Hepatocyte (in vitro differentiated cells): Measurements from ENCODE around the gene KANK4. TPM values are rescaled to one million over a fixed set of nuclear protein-coding genes. Genes with fewer than 3 reads are reported as not detected.
A peak's percentile ranks its signal among the peaks of the same experiment; 100 is the strongest.

Experiments used
- DNase-seq: peaks from one replicate; pipeline ENCODE4 v3.0.0-alpha.2; 2016; ENCODE audit warnings: low spot score
- H2AFZ ChIP-seq: fragments of 200-600 bp; sonication (generic); 2 replicates; pipeline ENCODE4 v1.6.0; 2016; ENCODE audit warnings: antibody characterized with exemption, mild to moderate bottlenecking
- H3K27ac ChIP-seq: fragments of 200-600 bp; sonication (generic); 2 replicates; pipeline ENCODE4 v1.5.1; 2016; ENCODE audit warnings: mild to moderate bottlenecking
- H3K27me3 ChIP-seq: fragments of 200-600 bp; sonication (generic); 2 replicates; pipeline ENCODE4 v1.6.1; 2016
- H3K36me3 ChIP-seq: fragments of 200-600 bp; sonication (generic); replicated peaks from 2 replicates; pipeline ENCODE4 v1.5.1; 2016; ENCODE audit warnings: low read depth; ENCODE audit not compliant: insufficient read depth
- H3K4me1 ChIP-seq: fragments of 200-600 bp; sonication (generic); 2 replicates; pipeline ENCODE4 v1.5.1; 2016; ENCODE audit warnings: mild to moderate bottlenecking, moderate library complexity; ENCODE audit not compliant: insufficient read depth
- H3K4me2 ChIP-seq: fragments of 200-600 bp; sonication (generic); 2 replicates; pipeline ENCODE4 v1.6.0; 2016
- H3K4me3 ChIP-seq: fragments of 200-600 bp; sonication (generic); 2 replicates; pipeline ENCODE4 v1.5.1; 2016; ENCODE audit warnings: mild to moderate bottlenecking
- H3K79me2 ChIP-seq: fragments of 200-600 bp; sonication (generic); 2 replicates; pipeline ENCODE4 v1.6.0; 2017; ENCODE audit warnings: mild to moderate bottlenecking
- H3K9me2 ChIP-seq: fragments of 200-600 bp; sonication (generic); replicated peaks from 2 replicates; pipeline ENCODE4 v1.6.0; 2017; ENCODE audit warnings: mild to moderate bottlenecking; ENCODE audit not compliant: insufficient read depth
- H3K9me3 ChIP-seq: fragments of 200-600 bp; sonication (generic); 2 replicates; pipeline ENCODE4 v1.5.1; 2016; ENCODE audit warnings: low read depth, mild to moderate bottlenecking
- H4K20me1 ChIP-seq: fragments of 200-600 bp; sonication (generic); 2 replicates; pipeline ENCODE4 v1.6.0; 2016; ENCODE audit warnings: mild to moderate bottlenecking; ENCODE audit not compliant: insufficient read depth, poor library complexity, severe bottlenecking
- CTCF ChIP-seq: fragments of 200-600 bp; sonication (generic); IDR thresholded peaks from 2 replicates; pipeline ENCODE4 v1.5.1; 2016; ENCODE audit warnings: antibody characterized with exemption, mild to moderate bottlenecking; ENCODE audit not compliant: poor library complexity
- EZH2 ChIP-seq: fragments of 200-600 bp; sonication (generic); IDR thresholded peaks from 2 replicates; pipeline ENCODE4 v1.6.1; 2016; ENCODE audit warnings: antibody characterized with exemption, mild to moderate bottlenecking, borderline replicate concordance
- EZH2phosphoT487 ChIP-seq: fragments of 200-600 bp; sonication (generic); IDR thresholded peaks from one replicate; pipeline ENCODE4 v1.6.1; 2018; ENCODE audit warnings: antibody characterized with exemption, mild to moderate bottlenecking, low read depth, moderate library complexity; ENCODE audit not compliant: unreplicated experiment, severe bottlenecking
- WGBS: methylation state at CpG from one replicate; pipeline ENCODE4 v1.1.6; 2016; ENCODE audit warnings: low lambda C conversion rate; ENCODE audit errors: missing lambda C conversion rate; 5-methylcytosine and 5-hydroxymethylcytosine counted together
- polyA plus RNA-seq: library from polyadenylated mRNA; unstranded; fragments of >200 nt; fragmentation: Nextera tagmentation; extraction: Ambion mirVana; gene quantifications from 2 replicates; pipeline ENCODE4 v1.2.1, GENCODE V29; 2016
- total RNA-seq: library from RNA; depleted of rRNA; stranded (reverse); fragments of >200 nt; gene quantifications from 2 replicates; pipeline ENCODE4 v1.2.3, GENCODE V29; 2014

The KANK4 gene
- total and polyA plus RNA-seq, 2 experiments from 2014 or later = 6.0 to 7.7 TPM

- Histone ChIP-seq H3K27ac (no peak overlapping the region), H3K79me2 (no peaks in the 10 kb centered on the region), H3K9me3 (no peaks in the 10 kb centered on the region), H3K4me1 (peaks cover 29% of the 10 kb centered on the region), H3K4me2 (peak overlapping the region; percentile 71), H3K9me2 (no peaks in the 10 kb centered on the region), H3K27me3 (no peaks in the 10 kb centered on the region), H3K36me3 (no peaks in the 10 kb centered on the region), H3K4me3 (no peak overlapping the region), H4K20me1 (no peaks in the 10 kb centered on the region), H2AFZ (peak overlapping the region; percentile 3)
- TF ChIP-seq EZH2 (no peak), CTCF (no peak), EZH2phosphoT487 (no peak)
- DNase-seq = no peak
- WGBS = 16% methylated on average over 20 of the region's 20 CpGs
These were observed 33.0 kb downstream of the KANK4 start for GRCh38 chr1:62285984-62286785.

- Histone ChIP-seq H4K20me1 (no peaks in the 10 kb centered on the region), H3K79me2 (no peaks in the 10 kb centered on the region), H3K4me3 (no peak overlapping the region), H3K4me1 (peaks cover 29% of the 10 kb centered on the region), H3K27me3 (no peaks in the 10 kb centered on the region), H3K9me2 (no peaks in the 10 kb centered on the region), H3K36me3 (no peaks in the 10 kb centered on the region), H2AFZ (no peak overlapping the region), H3K4me2 (peak overlapping the region; percentile 71), H3K27ac (no peak overlapping the region), H3K9me3 (no peaks in the 10 kb centered on the region)
- WGBS = 63% methylated on average over 1 of the region's 1 CpG
- DNase-seq = no peak
- TF ChIP-seq EZH2phosphoT487 (no peak), CTCF (no peak), EZH2 (no peak)
These were observed 33.8 kb downstream of the KANK4 start for GRCh38 chr1:62285440-62285839.

- DNase-seq = no peak
- Histone ChIP-seq H2AFZ (no peak overlapping the region), H3K27ac (no peak overlapping the region), H3K36me3 (no peaks in the 10 kb centered on the region), H3K4me2 (no peak overlapping the region), H3K9me2 (no peaks in the 10 kb centered on the region), H4K20me1 (no peaks in the 10 kb centered on the region), H3K4me3 (no peak overlapping the region), H3K79me2 (no peaks in the 10 kb centered on the region), H3K27me3 (no peaks in the 10 kb centered on the region), H3K4me1 (peaks cover 34% of the 10 kb centered on the region), H3K9me3 (no peaks in the 10 kb centered on the region)
- TF ChIP-seq EZH2 (no peak), CTCF (no peak), EZH2phosphoT487 (no peak)
- WGBS = 75% methylated on average over 5 of the region's 5 CpGs
These were observed 35.2 kb downstream of the KANK4 start for GRCh38 chr1:62283986-62284385.
